Keratinocyte (primary cell): ENCODE measurements around the gene GRIK4. TPM values are rescaled to one million over a fixed set of nuclear protein-coding genes. Genes with fewer than 3 reads are reported as not detected.
"Not testable (repeated sequence)": the region's sequence is repeated elsewhere in the genome, so short reads cannot be mapped to it uniquely, and the experiment has no call there.

Source experiments
- DNase-seq: peaks from one replicate; pipeline ENCODE4 v3.0.0-alpha.2; 2011; ENCODE audit warnings: low read depth, missing footprints, low spot score
- FAIRE-seq: peaks from 2 replicates; lab custom pipeline; 2011; peaks lifted over from hg19 to GRCh38; lab: Jason Lieb, UNC
- H2AFZ ChIP-seq: 2 replicates; pipeline ENCODE4 v1.6.0; 2012; ENCODE audit warnings: low read length, control low read depth, inconsistent platforms; ENCODE audit not compliant: control insufficient read depth
- H3K27ac ChIP-seq: 2 replicates; pipeline ENCODE4 v1.5.1; 2011; ENCODE audit warnings: low read length; ENCODE audit not compliant: control insufficient read depth, insufficient read depth
- H3K27me3 ChIP-seq: 3 replicates; pipeline ENCODE4 v1.6.0; 2011; ENCODE audit warnings: low read length; ENCODE audit not compliant: control insufficient read depth, insufficient read depth; ENCODE audit errors: extremely low read depth
- H3K36me3 ChIP-seq, 2 experiments: 2 replicates in 1 of 2; 3 replicates in 1 of 2; pipeline ENCODE4 v1.5.1; 2011; ENCODE audit warnings: low read length in 2 of 2, mild to moderate bottlenecking in 1 of 2; ENCODE audit not compliant: control insufficient read depth in 2 of 2, insufficient read depth in 2 of 2; ENCODE audit errors: extremely low read depth in 1 of 2
- H3K4me1 ChIP-seq: 3 replicates; pipeline ENCODE4 v1.5.1; 2011; ENCODE audit warnings: low read length; ENCODE audit not compliant: control insufficient read depth, insufficient read depth; ENCODE audit errors: extremely low read depth
- H3K4me2 ChIP-seq: 3 replicates; pipeline ENCODE4 v1.6.0; 2011; ENCODE audit warnings: low read depth, low read length; ENCODE audit not compliant: control insufficient read depth, insufficient read depth; ENCODE audit errors: extremely low read depth
- H3K4me3 ChIP-seq, 3 experiments: fragments of 200-600 bp in 1 of 3; sonication (generic) in 1 of 3; 2 replicates in 2 of 3; 3 replicates in 1 of 3; pipeline ENCODE4 v1.5.1; 2011 to 2016; ENCODE audit warnings: low read length in 3 of 3, mild to moderate bottlenecking in 3 of 3, control low read depth in 2 of 3, inconsistent platforms in 1 of 3, low read depth in 1 of 3, mixed read lengths in 1 of 3, mixed run types in 1 of 3, moderate library complexity in 1 of 3; ENCODE audit not compliant: control insufficient read depth in 2 of 3, insufficient read depth in 2 of 3; ENCODE audit errors: extremely low read depth in 1 of 3
- H3K79me2 ChIP-seq: 2 replicates; pipeline ENCODE4 v1.6.0; 2012; ENCODE audit warnings: low read length; ENCODE audit not compliant: control insufficient read depth, insufficient read depth
- H3K9ac ChIP-seq: 3 replicates; pipeline ENCODE4 v1.6.0; 2011; ENCODE audit warnings: low read length; ENCODE audit not compliant: control insufficient read depth, insufficient read depth; ENCODE audit errors: extremely low read depth
- H3K9me1 ChIP-seq: 3 replicates; pipeline ENCODE4 v1.6.0; 2011; ENCODE audit warnings: low read length; ENCODE audit not compliant: control insufficient read depth, insufficient read depth; ENCODE audit errors: extremely low read depth
- H3K9me3 ChIP-seq: 2 replicates; pipeline ENCODE4 v1.5.1; 2012; ENCODE audit warnings: low read depth, low read length; ENCODE audit not compliant: control insufficient read depth
- H4K20me1 ChIP-seq: 3 replicates; pipeline ENCODE4 v1.6.0; 2011; ENCODE audit warnings: low read length; ENCODE audit not compliant: control insufficient read depth, insufficient read depth; ENCODE audit errors: extremely low read depth
- EZH2 ChIP-seq: IDR thresholded peaks from one replicate; pipeline ENCODE4 v1.6.1; 2012; ENCODE audit warnings: inconsistent platforms, mild to moderate bottlenecking, low read length, moderate library complexity
- dilution Hi-C: fragments of 300-500 bp; cut with MboI; formaldehyde crosslinking; loops from one replicate; pipeline ENCODE4 v1.7.0; 2020; ENCODE audit warnings: low sequenced_read_pairs; ENCODE audit not compliant: extremely low pct_ligation_motif_present
- polyA plus RNA-seq, 5 experiments: library from polyadenylated mRNA; depleted of rRNA in 3 of 5; stranded (reverse) in 3 of 5; stranded (forward) in 1 of 5; unstranded in 1 of 5; fragments of >200 nt; gene quantifications; 1 replicate in 1 of 5; 2 replicates in 3 of 5; 3 replicates in 1 of 5; pipeline versions ENCODE4 v1.2.1 to v1.2.3, GENCODE V29; 2011 to 2012; ENCODE audit warnings: missing spikeins in 2 of 5, low read depth in 1 of 5, low replicate concordance in 1 of 5
- TF ChIP-seq, protein P1 (sequence below), 3 experiments: IDR thresholded peaks in 1 of 3; conservative IDR thresholded peaks in 1 of 3; optimal IDR thresholded peaks in 1 of 3; 2 replicates in 2 of 3; 3 replicates in 1 of 3; pipeline versions ENCODE3 to v1.5.1; 2011; ENCODE audit warnings: low read length in 3 of 3, mild to moderate bottlenecking in 3 of 3, moderate library complexity in 2 of 3, control low read depth in 1 of 3, inconsistent platforms in 1 of 3; ENCODE audit not compliant: insufficient read depth in 2 of 3; ENCODE audit errors: extremely low read depth in 1 of 3

The GRIK4 gene
- polyA plus RNA-seq, 1 donor (not counting 4 experiments of a cell fraction or from before 2014, with no cell fraction given), result not detected

DNA sequence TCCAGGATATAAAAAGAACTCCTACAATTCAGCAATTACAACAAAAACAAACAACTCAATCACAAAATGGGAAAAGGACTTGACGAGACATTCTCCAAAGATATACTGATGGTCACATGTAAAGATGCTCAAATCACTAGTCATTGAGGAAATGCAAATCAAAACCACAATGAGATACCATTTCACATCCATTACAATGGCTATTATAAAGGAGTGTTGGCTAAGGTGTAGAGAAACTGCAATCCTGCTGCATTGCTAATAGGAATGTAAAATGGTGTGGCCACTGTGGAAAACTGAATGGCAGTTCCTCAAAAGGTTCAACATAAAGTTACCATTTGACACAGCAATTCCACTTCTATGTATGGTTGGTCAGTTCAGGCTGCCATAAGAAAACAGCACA is 500.5 kb downstream of the GRIK4 start:
- dilution Hi-C loops, result no loop called here
- Histone ChIP-seq H3K4me1 (no peaks in the 10 kb centered on the region), H3K9ac (no peak overlapping the region), H3K4me3 (no peak overlapping the region), H2AFZ (peak overlapping the region; percentile 32), H3K9me1 (no peaks in the 10 kb centered on the region), H3K36me3 (no peaks in the 10 kb centered on the region), H4K20me1 (no peaks in the 10 kb centered on the region), H3K27me3 (no peaks in the 10 kb centered on the region), H3K9me3 (no peaks in the 10 kb centered on the region), H3K27ac (no peak overlapping the region), H3K4me2 (no peak overlapping the region), H3K79me2 (no peaks in the 10 kb centered on the region)
- FAIRE-seq, result no peak
- DNase-seq, result no peak
- TF ChIP-seq, protein P1, sequence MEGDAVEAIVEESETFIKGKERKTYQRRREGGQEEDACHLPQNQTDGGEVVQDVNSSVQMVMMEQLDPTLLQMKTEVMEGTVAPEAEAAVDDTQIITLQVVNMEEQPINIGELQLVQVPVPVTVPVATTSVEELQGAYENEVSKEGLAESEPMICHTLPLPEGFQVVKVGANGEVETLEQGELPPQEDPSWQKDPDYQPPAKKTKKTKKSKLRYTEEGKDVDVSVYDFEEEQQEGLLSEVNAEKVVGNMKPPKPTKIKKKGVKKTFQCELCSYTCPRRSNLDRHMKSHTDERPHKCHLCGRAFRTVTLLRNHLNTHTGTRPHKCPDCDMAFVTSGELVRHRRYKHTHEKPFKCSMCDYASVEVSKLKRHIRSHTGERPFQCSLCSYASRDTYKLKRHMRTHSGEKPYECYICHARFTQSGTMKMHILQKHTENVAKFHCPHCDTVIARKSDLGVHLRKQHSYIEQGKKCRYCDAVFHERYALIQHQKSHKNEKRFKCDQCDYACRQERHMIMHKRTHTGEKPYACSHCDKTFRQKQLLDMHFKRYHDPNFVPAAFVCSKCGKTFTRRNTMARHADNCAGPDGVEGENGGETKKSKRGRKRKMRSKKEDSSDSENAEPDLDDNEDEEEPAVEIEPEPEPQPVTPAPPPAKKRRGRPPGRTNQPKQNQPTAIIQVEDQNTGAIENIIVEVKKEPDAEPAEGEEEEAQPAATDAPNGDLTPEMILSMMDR (optimal IDR thresholded peaks at IDR 0.05 in 1 of 3, IDR thresholded peaks at IDR 0.05 in 1 of 3, conservative IDR thresholded peaks at IDR 0.05 in 1 of 3; ENCODE audit: extremely low read depth in 1 of 3, insufficient read depth in 2 of 3, low read length in 3 of 3), result no peak
- no peak for TF ChIP-seq EZH2

DNA sequence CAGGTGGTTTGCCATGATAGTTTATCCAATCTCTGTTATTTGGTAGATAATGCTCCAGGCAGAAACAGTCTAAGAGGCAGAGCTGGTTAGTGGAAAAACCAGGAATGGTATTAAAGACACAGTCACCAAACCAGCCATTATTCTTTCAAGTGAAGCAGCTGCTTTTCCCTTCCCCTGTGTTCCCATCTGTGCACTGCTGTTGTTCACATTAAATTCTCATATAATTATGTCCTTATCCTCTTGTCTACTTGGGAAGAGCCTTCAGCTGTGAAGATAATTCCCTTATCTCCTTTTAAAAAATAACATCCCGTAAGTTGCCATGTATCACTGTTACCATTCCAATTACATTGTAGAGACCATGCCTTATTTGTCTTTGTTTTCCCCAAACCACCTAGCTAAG is 507.2 kb downstream of the GRIK4 start:
- FAIRE-seq, result no peak
- no peak overlapping the region for H2AFZ ChIP-seq
- dilution Hi-C loops, result no loop called here

DNA sequence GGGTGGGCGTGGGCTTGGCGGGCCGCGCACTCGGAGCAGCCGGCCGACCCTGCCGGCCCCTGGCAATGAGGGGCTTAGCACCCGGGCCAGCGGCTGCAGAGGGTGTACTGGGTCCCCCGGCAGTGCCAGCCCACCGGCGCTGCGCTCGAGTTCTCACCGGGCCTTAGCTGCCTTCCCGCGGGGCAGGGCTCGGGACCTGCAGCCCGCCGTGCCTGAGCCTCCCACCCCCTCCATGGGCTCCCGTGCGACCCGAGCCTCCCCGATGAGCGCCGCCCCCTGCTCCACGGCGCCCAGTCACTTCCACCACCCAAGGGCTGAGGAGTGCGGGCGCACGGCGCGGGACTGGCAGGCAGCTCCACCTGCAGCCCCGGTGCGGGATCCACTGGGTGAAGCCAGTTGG is 510.2 kb downstream of the GRIK4 start:
- dilution Hi-C loops, FAIRE-seq, DNase-seq, H3K9me1 ChIP-seq, H3K4me3 ChIP-seq, H3K27ac ChIP-seq, H3K4me1 ChIP-seq, H3K27me3 ChIP-seq, H3K36me3 ChIP-seq, H4K20me1 ChIP-seq, H2AFZ ChIP-seq, H3K9ac ChIP-seq, H3K4me2 ChIP-seq, H3K9me3 ChIP-seq: not testable (repeated sequence)
- H3K79me2 ChIP-seq, result peaks cover 22% of the 10 kb centered on the region

More for the DNA sequence above, 507.2 kb downstream of the GRIK4 start:
- no peaks in the 10 kb centered on the region for H3K9me3 ChIP-seq
- H4K20me1 ChIP-seq, result no peaks in the 10 kb centered on the region
- no peaks in the 10 kb centered on the region for H3K36me3 ChIP-seq
- H3K27ac ChIP-seq, result no peak overlapping the region
- DNase-seq, result no peak
- no peaks in the 10 kb centered on the region for H3K9me1 ChIP-seq
- no peak overlapping the region for H3K4me3 ChIP-seq
- no peak overlapping the region for H3K4me2 ChIP-seq
- H3K4me1 ChIP-seq, result no peaks in the 10 kb centered on the region
- H3K27me3 ChIP-seq, result no peaks in the 10 kb centered on the region
- H3K79me2 ChIP-seq, result no peaks in the 10 kb centered on the region
- no peak overlapping the region for H3K9ac ChIP-seq
- no peak for TF ChIP-seq EZH2
- TF ChIP-seq, protein P1 (optimal IDR thresholded peaks at IDR 0.05 in 1 of 3, IDR thresholded peaks at IDR 0.05 in 1 of 3, conservative IDR thresholded peaks at IDR 0.05 in 1 of 3; ENCODE audit: extremely low read depth in 1 of 3, insufficient read depth in 2 of 3, low read length in 3 of 3), result no peak
